ENCODE measurements around the gene SMPDL3B.
"Not testable (repeated sequence)": the region's sequence is repeated elsewhere in the genome, so short reads cannot be mapped to it uniquely, and the experiment has no call there.

SMPDL3B gene

GRCh38 chr1:27981145-27981544 is 46.3 kb downstream of the SMPDL3B start:
- TF ChIP-seq CTCF (conservative IDR thresholded peaks at IDR 0.05) = no peak
- no peak for TF ChIP-seq ZFX (IDR thresholded peaks at IDR 0.05)
- H3K27ac ChIP-seq = no peak overlapping the region

- TF ChIP-seq ZFX (IDR thresholded peaks at IDR 0.05) = no peak
- no peak for TF ChIP-seq CTCF (conservative IDR thresholded peaks at IDR 0.05)
- no peak overlapping the region for H3K27ac ChIP-seq
Measured at GRCh38 chr1:27990920-27991537, 56.2 kb downstream of the SMPDL3B start.

GRCh38 chr1:27992276-27992675 is 57.5 kb downstream of the SMPDL3B start:
- TF ChIP-seq ZFX (IDR thresholded peaks at IDR 0.05) = no peak
- no peak for TF ChIP-seq CTCF (conservative IDR thresholded peaks at IDR 0.05)
- no peak overlapping the region for H3K27ac ChIP-seq

GRCh38 chr1:27993241-27993640 is 58.4 kb downstream of the SMPDL3B start:
- TF ChIP-seq CTCF (conservative IDR thresholded peaks at IDR 0.05) = no peak
- no peak for TF ChIP-seq ZFX (IDR thresholded peaks at IDR 0.05)

GRCh38 chr1:27994060-27994459 is 59.3 kb downstream of the SMPDL3B start:
- TF ChIP-seq ZFX (IDR thresholded peaks at IDR 0.05) (no peak), CTCF (conservative IDR thresholded peaks at IDR 0.05) (no peak)
- H3K27ac ChIP-seq = no peak overlapping the region

More at GRCh38 chr1:27993241-27993640, 58.4 kb downstream of the SMPDL3B start:
- no peak overlapping the region for H3K27ac ChIP-seq

GRCh38 chr1:27994526-27994925 is 59.7 kb downstream of the SMPDL3B start:
- not testable (repeated sequence) for H3K27ac ChIP-seq

GRCh38 chr1:27999055-27999454 is 64.3 kb downstream of the SMPDL3B start:
- no peak overlapping the region for H3K27ac ChIP-seq
- TF ChIP-seq CTCF (conservative IDR thresholded peaks at IDR 0.05) (no peak), ZFX (IDR thresholded peaks at IDR 0.05) (no peak)

- TF ChIP-seq CTCF (conservative IDR thresholded peaks at IDR 0.05) (no peak), ZFX (IDR thresholded peaks at IDR 0.05) (no peak)
- no peak overlapping the region for H3K27ac ChIP-seq
Measured at GRCh38 chr1:28002600-28002999, 67.8 kb downstream of the SMPDL3B start.

- not testable (repeated sequence) for H3K27ac ChIP-seq
Measured at GRCh38 chr1:28003117-28003516, 68.3 kb downstream of the SMPDL3B start.
